SK-N-MC (cell line): Measurements from ENCODE around the gene CYSRT1.

Experiments
- EZH2 ChIP-seq: fragments of 200-600 bp; sonication (generic); IDR thresholded peaks from one replicate; pipeline ENCODE4 v1.6.1; 2017; ENCODE audit warnings: antibody characterized with exemption
- FOXP2 ChIP-seq: optimal IDR thresholded peaks from 2 replicates; pipeline ENCODE3; 2011; ENCODE audit warnings: mild to moderate bottlenecking, moderate library complexity; ENCODE audit not compliant: insufficient read depth; ENCODE audit errors: extremely low read length, control extremely low read depth
- POLR2AphosphoS5 ChIP-seq: IDR thresholded peaks from 2 replicates; pipeline ENCODE4 v1.6.1; 2012; ENCODE audit warnings: mild to moderate bottlenecking, low read depth, low read length, borderline replicate concordance

GRCh38 chr9:137183980-137184595 is 40.9 kb upstream of the CYSRT1 start:
- TF ChIP-seq EZH2 (no peak), POLR2AphosphoS5 (no peak), FOXP2 (no peak)
